Stimulated activated CD8-positive, alpha-beta memory T cell treated with anti-CD3 and anti-CD28 coated beads, Interleukin-4, amount 100 ng/mL, for 24 hours (primary cell): ENCODE measurements around the gene RIC8B.
"Not testable (repeated sequence)": the region's sequence is repeated elsewhere in the genome, so short reads cannot be mapped to it uniquely, and the experiment has no call there.

Experiments used
- DNase-seq: peaks from one replicate; pipeline ENCODE4 v3.0.0-alpha.2; 2020; ENCODE audit warnings: low read depth

The RIC8B gene

GRCh38 chr12:106774005-106774807, at the start of gene RIC8B:
TSS of gene RIC8B (plus strand) at chr12:106774682. CDS start at chr12:106774746, 64 bp downstream.
- peak; percentile 74 for DNase-seq

- DNase-seq = no peak
Measured at GRCh38 chr12:106724934-106725333, 49.5 kb upstream of the RIC8B start.

- DNase-seq = not testable (repeated sequence)
Measured at GRCh38 chr12:106726603-106727202, 47.8 kb upstream of the RIC8B start.

GRCh38 chr12:106729611-106730010, 44.9 kb upstream of the RIC8B start:
- DNase-seq = no peak

- no peak for DNase-seq
Measured at GRCh38 chr12:106732890-106733289, 41.6 kb upstream of the RIC8B start.

GRCh38 chr12:106733660-106734059, 40.8 kb upstream of the RIC8B start:
- DNase-seq = no peak

GRCh38 chr12:106736051-106736957, 38.2 kb upstream of the RIC8B start:
- no peak for DNase-seq

GRCh38 chr12:106739318-106739717, 35.2 kb upstream of the RIC8B start:
- no peak for DNase-seq

GRCh38 chr12:106739815-106740530, 34.5 kb upstream of the RIC8B start:
- no peak for DNase-seq

DNA sequence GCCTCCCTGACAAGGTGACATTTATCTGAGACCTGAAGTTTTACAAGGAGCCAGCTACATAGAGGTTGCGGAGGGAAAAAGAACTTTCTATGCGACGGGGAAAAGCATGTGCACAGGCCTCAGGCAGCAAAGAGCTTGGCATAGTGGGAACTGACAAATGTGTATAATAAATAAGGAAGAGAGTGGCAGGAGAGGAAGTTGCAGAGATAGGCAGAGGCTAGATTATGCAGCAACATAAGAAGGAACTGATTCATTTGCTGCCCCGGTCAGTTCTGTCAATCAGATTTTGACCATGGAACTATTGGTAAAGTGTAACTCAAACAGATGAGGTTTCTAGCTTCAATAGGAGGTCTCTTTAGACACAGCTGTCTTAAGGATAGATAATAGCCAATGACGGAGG, 33.7 kb upstream of the RIC8B start:
- DNase-seq = no peak

DNA sequence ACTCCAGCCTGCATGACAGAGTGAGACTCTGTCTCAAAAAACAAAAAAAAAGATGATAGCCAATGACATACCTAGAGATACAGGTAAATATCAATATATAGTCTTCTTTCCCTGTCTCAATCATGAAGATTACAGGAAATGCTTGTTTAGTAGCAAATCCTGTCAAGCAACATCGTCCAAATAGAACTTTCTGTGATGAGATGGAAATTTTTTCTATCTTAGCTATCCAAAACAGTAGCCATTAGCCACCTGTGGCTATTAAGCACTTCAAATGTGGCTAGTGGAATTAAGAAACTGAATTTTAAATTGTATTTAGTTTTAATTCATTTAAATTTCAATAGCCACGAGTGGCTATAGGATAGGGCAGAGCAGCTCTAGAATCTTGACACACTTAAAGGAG, 33.2 kb upstream of the RIC8B start:
- no peak for DNase-seq

GRCh38 chr12:106743270-106743988, 31.1 kb upstream of the RIC8B start:
- no peak for DNase-seq

DNA sequence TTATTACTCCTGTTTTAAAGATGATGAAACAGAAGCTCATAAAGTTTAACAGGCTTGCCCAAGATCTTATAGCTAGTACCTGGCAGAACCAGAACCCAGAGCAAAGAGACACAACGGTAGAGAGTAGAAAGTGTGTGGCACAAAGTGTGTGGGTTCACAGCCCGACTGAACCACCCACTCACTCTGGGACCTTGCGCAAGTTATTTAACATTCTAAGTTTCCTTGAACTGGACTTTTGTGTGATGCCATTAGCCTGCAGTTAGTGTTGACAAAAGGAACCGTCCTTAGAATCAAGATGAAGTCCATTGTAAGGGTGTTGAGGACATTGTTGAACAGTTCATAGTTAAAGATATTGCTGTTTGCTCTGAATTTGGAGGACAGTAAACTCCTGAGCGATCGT, 29.9 kb upstream of the RIC8B start:
- DNase-seq = no peak

GRCh38 chr12:106745181-106745745, 29.2 kb upstream of the RIC8B start:
- DNase-seq = no peak

- no peak for DNase-seq
Measured at GRCh38 chr12:106747973-106748436, 26.5 kb upstream of the RIC8B start.

GRCh38 chr12:106750524-106750923, 24.0 kb upstream of the RIC8B start:
- no peak for DNase-seq

DNA sequence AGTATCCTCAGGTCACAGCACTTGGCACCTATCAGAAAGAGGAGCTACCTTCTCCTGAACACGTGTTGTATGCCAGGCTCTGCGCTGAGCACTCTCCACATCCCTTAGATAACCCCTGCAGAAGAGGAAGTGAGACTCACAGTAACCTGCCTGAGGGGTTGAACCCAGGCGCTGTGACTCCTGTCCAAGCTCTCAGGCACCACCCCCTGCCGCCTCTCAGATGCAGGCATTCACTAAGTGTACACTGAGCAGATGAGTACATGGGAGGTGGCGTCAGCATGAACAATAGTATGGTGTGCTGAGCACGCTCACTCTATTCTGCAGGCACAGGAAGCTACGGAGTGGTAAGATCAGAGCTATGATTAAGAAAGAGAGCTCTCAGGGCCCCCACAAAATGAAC, 21.0 kb upstream of the RIC8B start:
- DNase-seq = peak; percentile 45

GRCh38 chr12:106754331-106754730, 20.2 kb upstream of the RIC8B start:
- DNase-seq = no peak

- DNase-seq = no peak
Measured at GRCh38 chr12:106757623-106758348, 16.7 kb upstream of the RIC8B start.
